Osteoblast (primary cell): ENCODE measurements around the gene CD74. TPM values are rescaled to one million over a fixed set of nuclear protein-coding genes. Genes with fewer than 3 reads are reported as not detected.
"Not testable (repeated sequence)": the region's sequence is repeated elsewhere in the genome, so short reads cannot be mapped to it uniquely, and the experiment has no call there.

Experiments used
- DNase-seq: peaks from one replicate; pipeline ENCODE4 v3.0.0; 2011; ENCODE audit warnings: low spot score, mixed read lengths; ENCODE audit not compliant: insufficient read length; ENCODE audit errors: missing footprints
- H2AFZ ChIP-seq: 2 replicates; pipeline ENCODE4 v1.6.0; 2011; ENCODE audit warnings: mild to moderate bottlenecking, low read length
- H3K27ac ChIP-seq: 2 replicates; pipeline ENCODE4 v1.5.1; 2011; ENCODE audit warnings: mild to moderate bottlenecking, low read depth, low read length, moderate library complexity
- H3K27me3 ChIP-seq: 2 replicates; pipeline ENCODE4 v1.6.0; 2012; ENCODE audit warnings: mild to moderate bottlenecking, control low read depth, inconsistent platforms, low read length, moderate library complexity; ENCODE audit not compliant: insufficient read depth
- H3K36me3 ChIP-seq: 2 replicates; pipeline ENCODE4 v1.5.1; 2011; ENCODE audit warnings: mild to moderate bottlenecking, low read length, control low read depth, moderate library complexity; ENCODE audit not compliant: insufficient read depth
- H3K4me1 ChIP-seq: 2 replicates; pipeline ENCODE4 v1.5.1; 2011; ENCODE audit warnings: mild to moderate bottlenecking, low read length, control low read depth, moderate library complexity; ENCODE audit not compliant: insufficient read depth
- H3K4me2 ChIP-seq: 2 replicates; pipeline ENCODE4 v1.6.0; 2011; ENCODE audit warnings: mild to moderate bottlenecking, low read length; ENCODE audit not compliant: insufficient read depth
- H3K4me3 ChIP-seq: fragments of 200-600 bp; sonication (generic); 3 replicates; pipeline ENCODE4 v1.5.1; 2012; ENCODE audit warnings: mild to moderate bottlenecking, low read length, inconsistent platforms; ENCODE audit not compliant: insufficient read depth
- H3K79me2 ChIP-seq: 2 replicates; pipeline ENCODE4 v1.6.0; 2012; ENCODE audit warnings: mild to moderate bottlenecking, low read length, control low read depth, inconsistent platforms; ENCODE audit not compliant: insufficient read depth
- H3K9me3 ChIP-seq: 2 replicates; pipeline ENCODE4 v1.5.1; 2011; ENCODE audit warnings: low read depth, low read length, control low read depth
- H4K20me1 ChIP-seq: 2 replicates; pipeline ENCODE4 v1.6.0; 2012; ENCODE audit warnings: mild to moderate bottlenecking, low read length, control low read depth; ENCODE audit not compliant: insufficient read depth
- CTCF ChIP-seq: IDR thresholded peaks from 2 replicates; pipeline ENCODE4 v1.5.1; 2011; ENCODE audit warnings: mild to moderate bottlenecking, low read depth, low read length, moderate library complexity; ENCODE audit errors: extremely low read depth
- total RNA-seq: library from RNA; depleted of rRNA; stranded (reverse); fragments of >200 nt; gene quantifications from 2 replicates; pipeline ENCODE4 v1.2.3, GENCODE V29; 2012

Gene CD74
- total RNA-seq, 1 donor = 21.4 TPM

- Histone ChIP-seq H3K36me3 (no peaks in the 10 kb centered on the region), H3K27ac (no peak overlapping the region), H4K20me1 (no peaks in the 10 kb centered on the region), H3K79me2 (no peaks in the 10 kb centered on the region), H3K4me2 (no peak overlapping the region), H3K4me1 (no peaks in the 10 kb centered on the region), H3K9me3 (no peaks in the 10 kb centered on the region), H3K27me3 (no peaks in the 10 kb centered on the region), H3K4me3 (no peak overlapping the region), H2AFZ (no peak overlapping the region)
- DNase-seq = no peak
- TF ChIP-seq CTCF = no peak
Observed at GRCh38 chr5:150422758-150423157, 10.0 kb upstream of the CD74 start.

- Histone ChIP-seq H3K36me3 (no peaks in the 10 kb centered on the region), H3K27me3 (no peaks in the 10 kb centered on the region), H3K27ac (no peak overlapping the region), H4K20me1 (no peaks in the 10 kb centered on the region), H3K79me2 (no peaks in the 10 kb centered on the region), H3K4me2 (no peak overlapping the region), H3K4me3 (no peak overlapping the region), H3K4me1 (no peaks in the 10 kb centered on the region), H3K9me3 (no peaks in the 10 kb centered on the region), H2AFZ (no peak overlapping the region)
- DNase-seq = peak; percentile 31
- no peak for TF ChIP-seq CTCF
Observed at GRCh38 chr5:150422075-150422474, 9.4 kb upstream of the CD74 start.

- H3K4me3 ChIP-seq = no peak overlapping the region
- H3K4me2 ChIP-seq = no peak overlapping the region
- DNase-seq = peak; percentile 27
- no peaks in the 10 kb centered on the region for H3K4me1 ChIP-seq
- H3K36me3 ChIP-seq = no peaks in the 10 kb centered on the region
- no peak for TF ChIP-seq CTCF
- no peaks in the 10 kb centered on the region for H3K9me3 ChIP-seq
- H4K20me1 ChIP-seq = no peaks in the 10 kb centered on the region
- H3K27ac ChIP-seq = no peak overlapping the region
- H2AFZ ChIP-seq = peak overlapping the region; percentile 8
- no peaks in the 10 kb centered on the region for H3K79me2 ChIP-seq
- no peaks in the 10 kb centered on the region for H3K27me3 ChIP-seq
Observed at GRCh38 chr5:150419630-150420270, 7.0 kb upstream of the CD74 start.

GRCh38 chr5:150413902-150414790 lies 1.4 kb upstream of the CD74 start:
- H3K27ac ChIP-seq, H3K4me1 ChIP-seq, H3K36me3 ChIP-seq, H3K4me2 ChIP-seq, H2AFZ ChIP-seq, H3K79me2 ChIP-seq, H3K27me3 ChIP-seq, H3K9me3 ChIP-seq, H3K4me3 ChIP-seq, H4K20me1 ChIP-seq: not testable (repeated sequence)
- DNase-seq = peak; percentile 36
